ENCODE results near the gene VPS37B.

VPS37B gene

DNA sequence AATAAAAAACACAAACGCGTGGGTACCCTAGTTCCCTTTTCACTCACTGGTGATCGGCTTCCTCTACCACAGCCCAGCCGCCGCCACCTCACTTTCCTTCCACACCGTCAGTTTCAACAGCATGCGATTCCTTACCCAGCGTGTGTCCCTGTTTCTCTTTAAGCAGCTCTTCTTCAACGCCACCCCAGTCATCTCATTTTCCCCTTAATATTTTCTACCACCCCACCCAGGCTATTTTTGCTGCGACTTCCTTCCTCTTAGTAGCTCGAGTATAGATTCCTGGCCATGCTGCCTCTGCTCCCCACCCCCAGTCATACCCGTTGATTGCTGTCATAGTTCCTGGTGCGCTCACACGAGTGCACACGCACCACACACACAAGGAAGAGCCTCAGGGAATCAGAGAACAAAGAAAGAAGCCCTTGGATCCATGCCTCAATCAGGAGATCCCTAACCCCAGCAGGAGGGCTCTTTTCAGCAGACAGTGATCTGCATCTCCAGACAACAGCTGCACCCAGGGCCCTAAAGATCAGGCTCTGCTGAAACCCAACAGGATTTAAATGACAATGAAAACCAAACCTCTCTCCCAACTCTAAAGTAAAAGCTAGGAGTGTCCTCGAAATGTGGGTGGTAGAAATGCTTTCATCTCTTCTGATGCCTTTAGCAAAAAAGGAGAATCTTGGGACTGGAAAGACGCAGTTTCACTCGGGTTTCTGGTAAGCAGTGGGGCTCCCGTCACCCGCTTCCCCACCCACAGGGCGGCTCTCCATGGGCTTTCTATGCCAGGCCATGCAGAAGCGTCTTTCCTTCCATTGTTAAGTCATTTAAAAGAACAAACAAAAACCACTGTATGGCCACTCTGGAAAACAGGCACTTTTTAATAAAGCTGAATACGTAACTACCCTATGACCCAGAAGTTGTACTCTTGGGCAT is 23.8 kb downstream of the VPS37B start:
- peak overlapping the region; percentile 80 for H3K4me2 ChIP-seq (ENCODE audit: low read length)
- no peak overlapping the region for H3K27ac ChIP-seq (ENCODE audit: low read length)
- peaks cover 27% of the 10 kb centered on the region for H3K4me1 ChIP-seq (ENCODE audit: low read length)
- peak overlapping the region; percentile 66 for H3K4me3 ChIP-seq (ENCODE audit: low read length)
- TF ChIP-seq, protein P1, sequence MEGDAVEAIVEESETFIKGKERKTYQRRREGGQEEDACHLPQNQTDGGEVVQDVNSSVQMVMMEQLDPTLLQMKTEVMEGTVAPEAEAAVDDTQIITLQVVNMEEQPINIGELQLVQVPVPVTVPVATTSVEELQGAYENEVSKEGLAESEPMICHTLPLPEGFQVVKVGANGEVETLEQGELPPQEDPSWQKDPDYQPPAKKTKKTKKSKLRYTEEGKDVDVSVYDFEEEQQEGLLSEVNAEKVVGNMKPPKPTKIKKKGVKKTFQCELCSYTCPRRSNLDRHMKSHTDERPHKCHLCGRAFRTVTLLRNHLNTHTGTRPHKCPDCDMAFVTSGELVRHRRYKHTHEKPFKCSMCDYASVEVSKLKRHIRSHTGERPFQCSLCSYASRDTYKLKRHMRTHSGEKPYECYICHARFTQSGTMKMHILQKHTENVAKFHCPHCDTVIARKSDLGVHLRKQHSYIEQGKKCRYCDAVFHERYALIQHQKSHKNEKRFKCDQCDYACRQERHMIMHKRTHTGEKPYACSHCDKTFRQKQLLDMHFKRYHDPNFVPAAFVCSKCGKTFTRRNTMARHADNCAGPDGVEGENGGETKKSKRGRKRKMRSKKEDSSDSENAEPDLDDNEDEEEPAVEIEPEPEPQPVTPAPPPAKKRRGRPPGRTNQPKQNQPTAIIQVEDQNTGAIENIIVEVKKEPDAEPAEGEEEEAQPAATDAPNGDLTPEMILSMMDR (IDR thresholded peaks at IDR 0.05; ENCODE audit: low read depth, low read length): no peak
- no peak for TF ChIP-seq EZH2phosphoT487 (IDR thresholded peaks at IDR 0.05; ENCODE audit: low read depth)
- peaks cover 11% of the 10 kb centered on the region for H4K20me1 ChIP-seq (ENCODE audit: insufficient read depth, low read length)
- peaks cover 80% of the 10 kb centered on the region for H3K27me3 ChIP-seq (ENCODE audit: low read depth, low read length)
- peak overlapping the region; percentile 4; the same call in 1 of the 2 replicates for H3K9ac ChIP-seq (ENCODE audit: low read length)
- no peaks in the 10 kb centered on the region for H3K9me3 ChIP-seq (ENCODE audit: insufficient read depth, low read length)
- no peaks in the 10 kb centered on the region for H3K79me2 ChIP-seq (ENCODE audit: low read length)
- no peaks in the 10 kb centered on the region for H3K36me3 ChIP-seq (replicated peaks; ENCODE audit: low read depth, low read length)
- peak overlapping the region; percentile 53; the same call in 1 of the 2 replicates for H2AFZ ChIP-seq (ENCODE audit: low read depth, low read length)

DNA sequence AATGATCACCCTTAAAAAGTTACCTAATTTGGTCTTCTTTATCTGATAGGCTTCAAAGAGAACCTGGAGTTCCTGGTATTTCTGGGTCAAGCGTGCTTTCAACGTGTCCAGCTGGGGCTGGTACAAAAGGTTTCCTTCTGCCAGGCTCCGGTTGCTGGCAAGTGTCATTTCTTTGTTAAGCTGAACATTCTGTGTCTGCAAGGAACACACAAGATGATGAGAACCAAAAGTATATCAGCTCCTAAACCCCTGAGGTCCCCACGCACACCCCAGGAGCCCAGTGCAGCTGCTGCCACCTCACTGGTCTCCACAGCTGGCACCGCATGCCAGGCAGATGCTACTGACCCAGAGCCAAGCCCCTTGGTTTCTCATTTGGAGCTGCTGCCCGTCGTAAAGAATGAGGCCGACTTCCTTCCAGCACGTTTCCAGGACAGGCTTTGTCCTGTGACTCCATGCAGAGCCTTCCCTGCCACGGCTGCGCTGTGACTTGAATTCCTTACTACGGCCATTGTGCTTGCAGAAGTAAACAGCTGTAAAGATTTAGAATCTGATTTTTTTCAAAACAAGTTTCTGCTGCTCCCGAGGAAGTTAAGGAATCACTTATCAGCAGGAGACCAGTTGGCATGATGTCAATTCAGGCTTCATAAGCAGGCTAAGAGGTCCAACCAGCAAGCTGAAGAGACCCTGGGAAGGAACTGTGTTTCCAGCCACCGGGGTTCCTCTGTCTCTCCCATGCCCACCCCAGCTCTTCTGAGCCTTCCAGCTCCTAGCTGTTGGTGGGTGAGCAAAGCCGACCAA is 24.9 kb downstream of the VPS37B start:
- no peak overlapping the region for H3K27ac ChIP-seq (ENCODE audit: low read length)

DNA sequence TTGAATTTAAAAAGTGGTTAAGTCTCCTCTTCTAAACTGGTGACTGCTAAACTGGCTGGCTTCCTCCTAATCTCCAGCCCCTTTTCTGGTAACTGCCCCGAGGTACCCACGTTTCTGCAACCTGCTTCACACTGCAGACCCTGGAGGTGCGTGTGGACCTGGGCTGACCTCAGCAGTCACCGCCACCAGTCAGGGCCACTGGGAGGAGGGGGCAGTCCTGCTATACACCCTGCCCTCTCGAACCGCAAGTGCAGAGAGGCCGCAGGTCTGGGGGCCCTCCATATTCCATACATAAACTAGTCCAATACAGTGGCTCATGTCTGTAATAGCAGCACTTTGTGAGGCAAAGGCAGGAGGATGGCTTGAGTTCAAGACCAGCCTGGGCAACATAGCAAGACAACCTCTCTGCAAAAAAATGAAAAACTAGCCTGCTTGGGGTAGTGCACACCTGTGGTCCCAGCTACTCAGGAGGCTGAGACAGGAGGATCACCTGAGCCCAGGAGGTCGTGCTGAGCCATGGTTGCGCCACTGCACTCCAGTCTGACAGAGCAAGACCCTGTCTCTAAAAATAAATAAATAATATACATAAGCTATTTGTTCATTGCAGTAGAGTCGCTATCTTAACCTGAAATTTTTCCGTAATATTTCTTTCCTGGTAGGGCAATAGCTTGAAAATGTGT is 25.6 kb downstream of the VPS37B start:
- Histone ChIP-seq H3K9me3 (ENCODE audit: insufficient read depth, low read length) (no peaks in the 10 kb centered on the region), H3K79me2 (ENCODE audit: low read length) (no peaks in the 10 kb centered on the region), H3K9ac (ENCODE audit: low read length) (no peak overlapping the region), H3K27me3 (ENCODE audit: low read depth, low read length) (peaks cover 70% of the 10 kb centered on the region), H3K4me3 (ENCODE audit: low read length) (no peak overlapping the region), H3K36me3 (replicated peaks; ENCODE audit: low read depth, low read length) (no peaks in the 10 kb centered on the region), H2AFZ (ENCODE audit: low read depth, low read length) (no peak overlapping the region), H3K27ac (ENCODE audit: low read length) (no peak overlapping the region), H3K4me1 (ENCODE audit: low read length) (peaks cover 16% of the 10 kb centered on the region), H3K4me2 (ENCODE audit: low read length) (no peak overlapping the region), H4K20me1 (ENCODE audit: insufficient read depth, low read length) (peaks cover 2% of the 10 kb centered on the region)
- TF ChIP-seq, protein P1 (IDR thresholded peaks at IDR 0.05; ENCODE audit: low read depth, low read length): no peak
- TF ChIP-seq EZH2phosphoT487 (IDR thresholded peaks at IDR 0.05; ENCODE audit: low read depth): no peak

More for the DNA sequence above, 24.9 kb downstream of the VPS37B start:
- H3K4me1 ChIP-seq (ENCODE audit: low read length): peaks cover 24% of the 10 kb centered on the region
- H2AFZ ChIP-seq (ENCODE audit: low read depth, low read length): no peak overlapping the region
- peaks cover 6% of the 10 kb centered on the region for H4K20me1 ChIP-seq (ENCODE audit: insufficient read depth, low read length)
- peak overlapping the region; percentile 80 for H3K4me2 ChIP-seq (ENCODE audit: low read length)
- TF ChIP-seq, protein P1 (IDR thresholded peaks at IDR 0.05; ENCODE audit: low read depth, low read length): no peak
- no peak for TF ChIP-seq EZH2phosphoT487 (IDR thresholded peaks at IDR 0.05; ENCODE audit: low read depth)
- H3K79me2 ChIP-seq (ENCODE audit: low read length): no peaks in the 10 kb centered on the region
- H3K36me3 ChIP-seq (replicated peaks; ENCODE audit: low read depth, low read length): no peaks in the 10 kb centered on the region
- H3K9me3 ChIP-seq (ENCODE audit: insufficient read depth, low read length): no peaks in the 10 kb centered on the region
- H3K27me3 ChIP-seq (ENCODE audit: low read depth, low read length): peaks cover 70% of the 10 kb centered on the region
- 0 out of 2 replicates have a peak overlapping the region, but pooled peaks have one; percentile 4 for H3K9ac ChIP-seq (ENCODE audit: low read length)
- peak overlapping the region; percentile 66 for H3K4me3 ChIP-seq (ENCODE audit: low read length)
